Measurements from ENCODE around the gene ARMC3.

DNA sequence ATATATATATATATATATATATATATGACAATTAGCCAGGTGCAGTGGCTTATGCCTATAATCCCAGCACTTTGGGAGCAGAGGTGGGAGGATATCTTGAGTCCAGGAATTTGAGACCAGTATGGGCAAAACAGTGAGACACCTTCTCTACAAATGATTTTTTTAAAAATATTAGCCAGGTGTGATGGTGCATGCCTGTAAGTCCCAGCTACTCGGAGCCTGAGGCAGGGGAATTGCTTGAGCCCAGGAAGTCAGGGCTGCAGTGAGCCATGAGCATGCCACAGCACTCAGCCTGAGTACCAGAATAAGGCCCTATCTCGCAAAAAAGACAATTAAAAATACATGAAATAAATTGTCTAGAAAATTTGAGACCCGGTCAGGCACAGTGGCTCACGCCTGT lies 120.3 kb downstream of the ARMC3 start:
- TF ChIP-seq, protein P1, sequence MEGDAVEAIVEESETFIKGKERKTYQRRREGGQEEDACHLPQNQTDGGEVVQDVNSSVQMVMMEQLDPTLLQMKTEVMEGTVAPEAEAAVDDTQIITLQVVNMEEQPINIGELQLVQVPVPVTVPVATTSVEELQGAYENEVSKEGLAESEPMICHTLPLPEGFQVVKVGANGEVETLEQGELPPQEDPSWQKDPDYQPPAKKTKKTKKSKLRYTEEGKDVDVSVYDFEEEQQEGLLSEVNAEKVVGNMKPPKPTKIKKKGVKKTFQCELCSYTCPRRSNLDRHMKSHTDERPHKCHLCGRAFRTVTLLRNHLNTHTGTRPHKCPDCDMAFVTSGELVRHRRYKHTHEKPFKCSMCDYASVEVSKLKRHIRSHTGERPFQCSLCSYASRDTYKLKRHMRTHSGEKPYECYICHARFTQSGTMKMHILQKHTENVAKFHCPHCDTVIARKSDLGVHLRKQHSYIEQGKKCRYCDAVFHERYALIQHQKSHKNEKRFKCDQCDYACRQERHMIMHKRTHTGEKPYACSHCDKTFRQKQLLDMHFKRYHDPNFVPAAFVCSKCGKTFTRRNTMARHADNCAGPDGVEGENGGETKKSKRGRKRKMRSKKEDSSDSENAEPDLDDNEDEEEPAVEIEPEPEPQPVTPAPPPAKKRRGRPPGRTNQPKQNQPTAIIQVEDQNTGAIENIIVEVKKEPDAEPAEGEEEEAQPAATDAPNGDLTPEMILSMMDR (IDR thresholded peaks at IDR 0.05): no peak
- TF ChIP-seq EZH2 (IDR thresholded peaks at IDR 0.05; ENCODE audit: borderline replicate concordance, insufficient read depth, low read depth, low read length, poor library complexity, severe bottlenecking): no peak
